Type B pancreatic cell (in vitro differentiated cells): ENCODE measurements around the gene CSRP1. TPM values are rescaled to one million over a fixed set of nuclear protein-coding genes. Genes with fewer than 3 reads are reported as not detected.

Experiments
- DNase-seq: peaks from one replicate; pipeline ENCODE4 v3.0.0; 2021; ENCODE audit warnings: mixed read lengths; ENCODE audit not compliant: unreplicated experiment; ENCODE audit errors: extremely low spot score
- H3K27ac Mint-ChIP-seq: 2 replicates; pipeline ENCODE4 v1.8.0; 2021; ENCODE audit warnings: mild to moderate bottlenecking, mixed read lengths
- H3K27me3 Mint-ChIP-seq: 2 replicates; pipeline ENCODE4 v1.8.0; 2021; ENCODE audit warnings: mixed read lengths
- H3K36me3 Mint-ChIP-seq: 2 replicates; pipeline ENCODE4 v1.8.0; 2021; ENCODE audit warnings: mixed read lengths
- H3K4me1 Mint-ChIP-seq: one replicate; pipeline ENCODE4 v1.8.0; 2021; ENCODE audit warnings: mixed read lengths; ENCODE audit not compliant: unreplicated experiment
- H3K4me3 Mint-ChIP-seq: 2 replicates; pipeline ENCODE4 v1.8.0; 2021; ENCODE audit warnings: mild to moderate bottlenecking, mixed read lengths
- H3K9me3 Mint-ChIP-seq: 2 replicates; pipeline ENCODE4 v1.8.0; 2021; ENCODE audit warnings: mixed read lengths
- CTCF ChIP-seq: fragments of 200-600 bp; sonication (generic); conservative IDR thresholded peaks from 2 replicates; pipeline ENCODE4 v1.5.0; 2021; ENCODE audit warnings: antibody characterized with exemption, mild to moderate bottlenecking
- total RNA-seq: library from RNA; stranded (reverse); gene quantifications from 2 replicates; pipeline ENCODE4 v1.2.1, GENCODE V29; 2021; ENCODE audit warnings: low replicate concordance

Gene CSRP1
- total RNA-seq, 1 donor from 2014 or later, result 7.3 TPM

GRCh38 chr1:201459775-201460174, 47.1 kb downstream of the CSRP1 start:
- no peak for DNase-seq
- H3K4me1 Mint-ChIP-seq, result peaks cover 28% of the 10 kb centered on the region
- H3K27me3 Mint-ChIP-seq, result no peaks in the 10 kb centered on the region
- no peak for TF ChIP-seq CTCF
- H3K36me3 Mint-ChIP-seq, result peaks cover 4% of the 10 kb centered on the region
- no peaks in the 10 kb centered on the region for H3K9me3 Mint-ChIP-seq
- no peak overlapping the region for H3K4me3 Mint-ChIP-seq
- peak overlapping the region; percentile 21 for H3K27ac Mint-ChIP-seq

GRCh38 chr1:201459052-201459451, 47.9 kb downstream of the CSRP1 start:
- Mint-ChIP-seq H3K27me3 (no peaks in the 10 kb centered on the region), H3K4me3 (no peak overlapping the region), H3K27ac (peak overlapping the region; percentile 21), H3K9me3 (no peaks in the 10 kb centered on the region), H3K4me1 (peaks cover 28% of the 10 kb centered on the region), H3K36me3 (peaks cover under 1% of the 10 kb centered on the region)
- no peak for DNase-seq
- TF ChIP-seq CTCF, result no peak

GRCh38 chr1:201457508-201457960, 49.4 kb downstream of the CSRP1 start:
- Mint-ChIP-seq H3K27ac (peak overlapping the region; percentile 76), H3K4me3 (no peak overlapping the region), H3K27me3 (no peaks in the 10 kb centered on the region), H3K9me3 (no peaks in the 10 kb centered on the region), H3K4me1 (peaks cover 20% of the 10 kb centered on the region), H3K36me3 (no peaks in the 10 kb centered on the region)
- no peak for DNase-seq
- TF ChIP-seq CTCF, result no peak

DNA sequence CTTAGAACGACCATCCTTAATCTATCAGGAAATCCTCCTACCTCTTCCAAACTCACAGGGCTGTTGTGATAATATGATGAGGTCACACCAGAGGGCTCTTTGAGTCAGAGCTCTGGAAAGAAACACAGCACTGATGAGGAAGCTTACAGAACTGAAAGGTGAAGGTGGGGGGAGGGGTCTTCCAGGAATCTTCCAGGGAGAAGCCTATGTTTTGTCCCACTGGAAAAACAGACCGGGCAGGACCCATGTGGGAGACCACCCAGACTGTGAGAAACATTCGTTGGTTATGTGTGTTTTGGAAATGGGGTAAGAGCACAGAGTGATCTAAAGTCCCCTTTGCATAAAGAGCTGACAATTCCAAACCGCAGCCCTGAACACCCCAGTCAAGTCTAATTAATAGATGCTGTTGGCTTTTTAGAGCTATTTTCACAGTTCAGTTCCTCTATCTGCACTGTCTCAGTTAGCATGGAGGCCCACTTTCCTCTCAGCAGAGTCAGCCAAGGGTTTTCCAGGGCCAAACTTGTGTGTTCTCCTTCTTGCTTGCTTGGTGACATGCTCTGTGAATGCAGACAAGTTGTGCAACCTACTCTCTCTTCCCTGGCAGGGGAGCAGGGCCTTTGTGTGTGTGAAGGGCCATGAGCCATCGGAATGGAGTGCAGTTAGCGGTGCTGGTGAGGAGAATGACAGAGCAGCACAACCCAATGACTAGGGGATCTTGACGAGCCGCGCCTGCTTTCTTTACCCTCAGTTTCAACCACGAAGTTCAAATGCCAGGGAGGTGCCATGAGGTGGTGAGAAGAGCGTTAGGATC, 50.2 kb downstream of the CSRP1 start:
- Mint-ChIP-seq H3K4me3 (no peak overlapping the region), H3K4me1 (peaks cover 21% of the 10 kb centered on the region), H3K27me3 (no peaks in the 10 kb centered on the region), H3K9me3 (no peaks in the 10 kb centered on the region), H3K36me3 (no peaks in the 10 kb centered on the region), H3K27ac (peak overlapping the region; percentile 76)
- DNase-seq, result no peak
- TF ChIP-seq CTCF, result no peak

DNA sequence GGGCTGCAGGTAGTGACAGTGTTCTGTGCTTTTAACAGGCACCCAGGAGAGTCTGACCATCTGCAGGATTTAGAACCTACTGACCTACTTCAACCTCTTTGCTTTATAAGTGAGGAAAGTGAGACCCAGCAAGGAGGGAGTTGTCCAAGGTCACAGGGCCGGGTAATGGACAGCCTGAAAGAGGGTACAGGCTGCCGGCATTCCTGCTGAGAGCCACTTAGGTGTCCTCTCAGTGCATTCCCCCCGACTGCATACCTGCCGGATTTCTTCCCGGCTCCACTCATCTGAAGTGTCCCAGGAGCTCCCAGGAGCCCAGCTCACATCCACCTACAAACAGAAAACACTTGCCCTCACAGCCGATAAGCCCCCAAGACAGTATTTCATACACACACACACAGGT, 51.8 kb downstream of the CSRP1 start:
- Mint-ChIP-seq H3K9me3 (no peaks in the 10 kb centered on the region), H3K27ac (no peak overlapping the region), H3K36me3 (no peaks in the 10 kb centered on the region), H3K27me3 (no peaks in the 10 kb centered on the region), H3K4me1 (peaks cover 26% of the 10 kb centered on the region), H3K4me3 (no peak overlapping the region)
- no peak for DNase-seq
- TF ChIP-seq CTCF, result no peak
